ENCODE results near the gene HOXB3. TPM values are rescaled to one million over a fixed set of nuclear protein-coding genes. Genes with fewer than 3 reads are reported as not detected.
A peak's percentile ranks its signal among the peaks of the same experiment; 100 is the strongest.

HOXB3 gene
- total and polyA plus RNA-seq, 12 donors, result 2.3 to 28.8 (median 8.8) TPM

GRCh38 chr17:48597528-48597777, 7.4 kb upstream of the HOXB3 start:
- Histone ChIP-seq H3K27ac (peak overlapping the region in 3 of 5 donors; percentile 75 to 87 (median 84)), H3K27me3 (no peaks in the 10 kb centered on the region)
- 0 to 8% (median 3%) methylated on average over 1 to 16 of the region's 16 CpGs for WGBS, 4 donors

GRCh38 chr17:48596735-48597527, 6.9 kb upstream of the HOXB3 start:
- Histone ChIP-seq H3K27me3 (no peaks in the 10 kb centered on the region), H3K27ac (peak overlapping the region in 3 of 5 donors; percentile 75 to 87 (median 84)), H3K4me1 (replicated peaks in 1 of 2) (peaks cover 0 to 35% of the 10 kb centered on the region in 2 donors), H3K9me3 (replicated peaks in 1 of 3) (no peaks in the 10 kb centered on the region), H3K4me3 (peak overlapping the region in 2 of 4 donors; percentile 50 to 72), H3K36me3 (replicated peaks in 1 of 2) (peaks cover 0 to 13% of the 10 kb centered on the region in 2 donors)
- peak in 1 of 7 donors; percentile 66 for DNase-seq
- WGBS, 4 donors, result 35 to 50% (median 41%) methylated on average over 19 to 26 of the region's 26 CpGs
- intact Hi-C loops (cut with DNase I), result loop anchor here (5.0 to 10.0 kb wide), 2 partner anchors 252 to 260 kb away; no protein-coding TSS in a partner anchor
- TF ChIP-seq POLR2A (IDR thresholded peaks at IDR 0.05), result no peak
- TF ChIP-seq, protein P1, sequence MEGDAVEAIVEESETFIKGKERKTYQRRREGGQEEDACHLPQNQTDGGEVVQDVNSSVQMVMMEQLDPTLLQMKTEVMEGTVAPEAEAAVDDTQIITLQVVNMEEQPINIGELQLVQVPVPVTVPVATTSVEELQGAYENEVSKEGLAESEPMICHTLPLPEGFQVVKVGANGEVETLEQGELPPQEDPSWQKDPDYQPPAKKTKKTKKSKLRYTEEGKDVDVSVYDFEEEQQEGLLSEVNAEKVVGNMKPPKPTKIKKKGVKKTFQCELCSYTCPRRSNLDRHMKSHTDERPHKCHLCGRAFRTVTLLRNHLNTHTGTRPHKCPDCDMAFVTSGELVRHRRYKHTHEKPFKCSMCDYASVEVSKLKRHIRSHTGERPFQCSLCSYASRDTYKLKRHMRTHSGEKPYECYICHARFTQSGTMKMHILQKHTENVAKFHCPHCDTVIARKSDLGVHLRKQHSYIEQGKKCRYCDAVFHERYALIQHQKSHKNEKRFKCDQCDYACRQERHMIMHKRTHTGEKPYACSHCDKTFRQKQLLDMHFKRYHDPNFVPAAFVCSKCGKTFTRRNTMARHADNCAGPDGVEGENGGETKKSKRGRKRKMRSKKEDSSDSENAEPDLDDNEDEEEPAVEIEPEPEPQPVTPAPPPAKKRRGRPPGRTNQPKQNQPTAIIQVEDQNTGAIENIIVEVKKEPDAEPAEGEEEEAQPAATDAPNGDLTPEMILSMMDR (IDR thresholded peaks at IDR 0.05), result no peak

More at GRCh38 chr17:48597528-48597777, 7.4 kb upstream of the HOXB3 start:
- DNase-seq, result no peak
- Histone ChIP-seq H3K4me3 (peak overlapping the region in 3 of 4 donors; percentile 48 to 72 (median 50)), H3K9me3 (replicated peaks in 1 of 3) (no peaks in the 10 kb centered on the region), H3K36me3 (replicated peaks in 1 of 2) (peaks cover 0 to 13% of the 10 kb centered on the region in 2 donors), H3K4me1 (replicated peaks in 1 of 2) (peaks cover 0 to 40% of the 10 kb centered on the region in 2 donors)
- no peak for TF ChIP-seq POLR2A (IDR thresholded peaks at IDR 0.05)
- intact Hi-C loops (cut with DNase I), result loop anchor here (5.0 to 10.0 kb wide), 2 partner anchors 253 to 260 kb away; no protein-coding TSS in a partner anchor

DNA sequence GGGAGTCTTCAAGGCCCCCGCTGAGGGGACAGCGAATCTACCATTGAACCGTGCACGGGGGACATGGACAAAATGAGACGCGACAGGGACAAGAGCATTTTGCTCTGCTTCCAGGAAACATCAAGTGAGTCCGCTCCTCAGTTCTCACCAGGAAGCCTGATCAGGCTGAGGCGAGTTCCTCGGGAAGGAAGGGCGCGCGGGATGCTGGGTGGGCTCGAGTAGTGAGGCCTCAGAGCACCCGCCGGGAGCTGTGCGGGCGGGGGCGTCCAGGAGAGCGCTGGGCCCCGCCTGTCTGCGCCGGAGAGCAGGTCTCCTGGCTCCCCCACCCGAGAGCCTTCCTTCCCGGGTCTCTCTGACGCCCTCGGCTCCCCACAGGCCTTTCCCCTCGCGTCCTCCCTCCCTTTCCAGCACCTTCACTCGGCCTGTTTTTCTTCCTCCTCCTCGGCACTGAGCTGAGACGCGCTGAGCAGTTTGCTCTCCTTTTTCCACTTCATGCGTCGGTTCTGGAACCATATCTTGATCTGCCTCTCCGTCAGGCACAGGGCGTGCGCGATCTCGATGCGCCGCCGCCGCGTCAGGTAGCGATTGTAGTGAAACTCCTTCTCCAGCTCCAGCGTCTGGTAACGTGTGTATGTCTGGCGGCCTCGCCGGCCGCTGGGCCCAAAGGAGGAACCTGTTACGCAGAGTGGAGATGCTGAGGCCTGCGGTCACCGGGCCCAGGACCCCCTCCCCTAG, 6.1 kb upstream of the HOXB3 start:
- Histone ChIP-seq H3K27ac (peak overlapping the region in 2 of 5 donors; percentile 84 to 87), H3K27me3 (no peaks in the 10 kb centered on the region), H3K4me3 (peak overlapping the region in 1 of 4 donors; percentile 72), H3K9me3 (replicated peaks in 1 of 3) (no peaks in the 10 kb centered on the region), H3K4me1 (replicated peaks in 1 of 2) (peaks cover 0 to 33% of the 10 kb centered on the region in 2 donors), H3K36me3 (replicated peaks in 1 of 2) (peaks cover 0 to 13% of the 10 kb centered on the region in 2 donors)
- 55 to 76% (median 66%) methylated on average over 36 to 54 of the region's 54 CpGs for WGBS, 4 donors
- DNase-seq, result peak in 1 of 7 donors; percentile 66
- TF ChIP-seq POLR2A (IDR thresholded peaks at IDR 0.05), result peak in 1 of 2 donors; percentile 3
- TF ChIP-seq, protein P1 (IDR thresholded peaks at IDR 0.05), result no peak
- intact Hi-C loops (cut with DNase I), result loop anchor here (5.0 to 10.0 kb wide), 2 partner anchors 251 to 259 kb away; no protein-coding TSS in a partner anchor

GRCh38 chr17:48595278-48595999, 5.4 kb upstream of the HOXB3 start:
- TF ChIP-seq, protein P1 (IDR thresholded peaks at IDR 0.05), result no peak
- no peak for TF ChIP-seq POLR2A (IDR thresholded peaks at IDR 0.05)
- Histone ChIP-seq H3K27me3 (no peaks in the 10 kb centered on the region), H3K4me1 (replicated peaks in 1 of 2) (peaks cover 0 to 33% of the 10 kb centered on the region in 2 donors), H3K9me3 (replicated peaks in 1 of 3) (no peaks in the 10 kb centered on the region), H3K36me3 (replicated peaks in 1 of 2) (peaks cover 0 to 13% of the 10 kb centered on the region in 2 donors), H3K27ac (peak overlapping the region in 1 of 5 donors; percentile 84), H3K4me3 (no peak overlapping the region)
- DNase-seq, result no peak
- intact Hi-C loops (cut with DNase I), result loop anchor here (5.0 to 10.0 kb wide), 2 partner anchors 251 to 258 kb away; no protein-coding TSS in a partner anchor
- 81 to 86% (median 82%) methylated on average over 24 to 25 of the region's 25 CpGs for WGBS, 4 donors
